ENCODE data around the gene IFI35. TPM values are rescaled to one million over a fixed set of nuclear protein-coding genes. Genes with fewer than 3 reads are reported as not detected.
A peak's percentile ranks its signal among the peaks of the same experiment; 100 is the strongest.
"Not testable (repeated sequence)": the region's sequence is repeated elsewhere in the genome, so short reads cannot be mapped to it uniquely, and the experiment has no call there.

The IFI35 gene
- total and polyA plus RNA-seq, 5 donors from 2014 or later: 38.3 to 87.6 (median 63.4) TPM

GRCh38 chr17:43000894-43001293, 5.7 kb upstream of the IFI35 start:
- not testable (repeated sequence) for H3K4me3 ChIP-seq (ENCODE audit: low read depth, low read length); H3K9me3 ChIP-seq (ENCODE audit: control insufficient read depth in 2 of 2, low read length in 2 of 2); DNase-seq; H3K27ac ChIP-seq (ENCODE audit: insufficient read depth, low read length, poor library complexity, severe bottlenecking); H3K9me3 Mint-ChIP-seq; H3K27me3 ChIP-seq (ENCODE audit: control insufficient read depth, insufficient read depth, low read length); H3K27me3 Mint-ChIP-seq; ATAC-seq (ENCODE audit: low read depth in 2 of 2); H3K27ac Mint-ChIP-seq; H3K4me3 Mint-ChIP-seq
- Mint-ChIP-seq H3K36me3 (peaks cover 25% of the 10 kb centered on the region), H3K4me1 (peaks cover 5 to 36% (median 17%) of the 10 kb centered on the region in 4 donors)
- Histone ChIP-seq H3K36me3 (ENCODE audit: control insufficient read depth, insufficient read depth, low read length) (peaks cover 26% of the 10 kb centered on the region), H3K4me1 (ENCODE audit: control insufficient read depth, insufficient read depth, low read length, poor library complexity, severe bottlenecking) (peaks cover 20% of the 10 kb centered on the region)

GRCh38 chr17:43003542-43004172, 2.9 kb upstream of the IFI35 start:
- Histone ChIP-seq H3K27me3 (ENCODE audit: control insufficient read depth, insufficient read depth, low read length) (no peaks in the 10 kb centered on the region), H3K27ac (ENCODE audit: insufficient read depth, low read length, poor library complexity, severe bottlenecking) (no peak overlapping the region), H3K4me1 (ENCODE audit: control insufficient read depth, insufficient read depth, low read length, poor library complexity, severe bottlenecking) (peaks cover 18% of the 10 kb centered on the region), H3K36me3 (ENCODE audit: control insufficient read depth, insufficient read depth, low read length) (peaks cover 26% of the 10 kb centered on the region), H3K9me3 (ENCODE audit: control insufficient read depth in 2 of 2, low read length in 2 of 2) (no peaks in the 10 kb centered on the region), H3K4me3 (ENCODE audit: low read depth, low read length) (no peak overlapping the region)
- Mint-ChIP-seq H3K4me3 (peak overlapping the region in 2 of 4 donors; percentile 27 to 82), H3K27me3 (peaks cover under 1% of the 10 kb centered on the region), H3K27ac (peak overlapping the region; percentile 5 to 62 (median 44)), H3K36me3 (peaks cover 25% of the 10 kb centered on the region), H3K4me1 (peaks cover 6 to 35% (median 13%) of the 10 kb centered on the region in 4 donors), H3K9me3 (no peaks in the 10 kb centered on the region)
- DNase-seq: no peak
- ATAC-seq (ENCODE audit: low read depth in 2 of 2): no peak

- Histone ChIP-seq H3K9me3 (ENCODE audit: control insufficient read depth in 2 of 2, low read length in 2 of 2) (no peaks in the 10 kb centered on the region), H3K4me3 (ENCODE audit: low read depth, low read length) (no peak overlapping the region), H3K27me3 (ENCODE audit: control insufficient read depth, insufficient read depth, low read length) (no peaks in the 10 kb centered on the region), H3K36me3 (ENCODE audit: control insufficient read depth, insufficient read depth, low read length) (peaks cover 25% of the 10 kb centered on the region), H3K27ac (ENCODE audit: insufficient read depth, low read length, poor library complexity, severe bottlenecking) (no peak overlapping the region), H3K4me1 (ENCODE audit: control insufficient read depth, insufficient read depth, low read length, poor library complexity, severe bottlenecking) (peaks cover 8% of the 10 kb centered on the region)
- peaks cover 10 to 37% (median 21%) of the 10 kb centered on the region in 4 donors for H3K4me1 Mint-ChIP-seq
- no peak overlapping the region for H3K27ac Mint-ChIP-seq
- H3K9me3 Mint-ChIP-seq: no peaks in the 10 kb centered on the region
- DNase-seq (no peak), ATAC-seq (ENCODE audit: low read depth in 2 of 2) (no peak)
- H3K27me3 Mint-ChIP-seq: no peaks in the 10 kb centered on the region
- peaks cover 17% of the 10 kb centered on the region for H3K36me3 Mint-ChIP-seq
- H3K4me3 Mint-ChIP-seq: peak overlapping the region in 2 of 4 donors; percentile 63
Observed at GRCh38 chr17:43010667-43011308, 4.2 kb downstream of the IFI35 start.

- ATAC-seq (ENCODE audit: low read depth in 2 of 2) (no peak), DNase-seq (no peak)
- Histone ChIP-seq H3K4me1 (ENCODE audit: control insufficient read depth, insufficient read depth, low read length, poor library complexity, severe bottlenecking) (peaks cover 3% of the 10 kb centered on the region), H3K27me3 (ENCODE audit: control insufficient read depth, insufficient read depth, low read length) (no peaks in the 10 kb centered on the region), H3K4me3 (ENCODE audit: low read depth, low read length) (no peak overlapping the region), H3K36me3 (ENCODE audit: control insufficient read depth, insufficient read depth, low read length) (peaks cover 25% of the 10 kb centered on the region), H3K27ac (ENCODE audit: insufficient read depth, low read length, poor library complexity, severe bottlenecking) (no peak overlapping the region), H3K9me3 (ENCODE audit: control insufficient read depth in 2 of 2, low read length in 2 of 2) (no peaks in the 10 kb centered on the region)
- Mint-ChIP-seq H3K36me3 (peaks cover 17% of the 10 kb centered on the region), H3K4me3 (peak overlapping the region in 1 of 4 donors; percentile 27), H3K9me3 (no peaks in the 10 kb centered on the region), H3K4me1 (peaks cover 5 to 30% (median 18%) of the 10 kb centered on the region in 4 donors), H3K27me3 (no peaks in the 10 kb centered on the region), H3K27ac (peak overlapping the region in 2 of 3 donors; percentile 68 to 86)
Observed at GRCh38 chr17:43011728-43012472, 5.3 kb downstream of the IFI35 start.

GRCh38 chr17:43013296-43013695, 6.7 kb downstream of the IFI35 start:
- H3K4me1 ChIP-seq (ENCODE audit: control insufficient read depth, insufficient read depth, low read length, poor library complexity, severe bottlenecking): peaks cover 2% of the 10 kb centered on the region
- ATAC-seq (ENCODE audit: low read depth in 2 of 2): no peak
- H3K4me3 ChIP-seq (ENCODE audit: low read depth, low read length): no peak overlapping the region
- peaks cover 17% of the 10 kb centered on the region for H3K36me3 Mint-ChIP-seq
- peak overlapping the region in 1 of 3 donors; percentile 73 for H3K27ac Mint-ChIP-seq
- H3K36me3 ChIP-seq (ENCODE audit: control insufficient read depth, insufficient read depth, low read length): peaks cover 25% of the 10 kb centered on the region
- no peak overlapping the region for H3K27ac ChIP-seq (ENCODE audit: insufficient read depth, low read length, poor library complexity, severe bottlenecking)
- DNase-seq: no peak
- no peaks in the 10 kb centered on the region for H3K27me3 Mint-ChIP-seq
- H3K9me3 Mint-ChIP-seq: no peaks in the 10 kb centered on the region
- H3K27me3 ChIP-seq (ENCODE audit: control insufficient read depth, insufficient read depth, low read length): no peaks in the 10 kb centered on the region
- H3K4me3 Mint-ChIP-seq: no peak overlapping the region
- H3K9me3 ChIP-seq (ENCODE audit: control insufficient read depth in 2 of 2, low read length in 2 of 2): no peaks in the 10 kb centered on the region
- H3K4me1 Mint-ChIP-seq: peaks cover 5 to 29% (median 17%) of the 10 kb centered on the region in 4 donors

GRCh38 chr17:43014020-43014648, 7.5 kb downstream of the IFI35 start:
- Mint-ChIP-seq H3K36me3 (peaks cover 17% of the 10 kb centered on the region), H3K4me1 (peaks cover 10 to 33% (median 20%) of the 10 kb centered on the region in 4 donors), H3K27ac (no peak overlapping the region), H3K9me3 (no peaks in the 10 kb centered on the region), H3K4me3 (no peak overlapping the region), H3K27me3 (no peaks in the 10 kb centered on the region)
- ATAC-seq (ENCODE audit: low read depth in 2 of 2) (no peak), DNase-seq (no peak)
- Histone ChIP-seq H3K27me3 (ENCODE audit: control insufficient read depth, insufficient read depth, low read length) (no peaks in the 10 kb centered on the region), H3K36me3 (ENCODE audit: control insufficient read depth, insufficient read depth, low read length) (peaks cover 25% of the 10 kb centered on the region), H3K4me1 (ENCODE audit: control insufficient read depth, insufficient read depth, low read length, poor library complexity, severe bottlenecking) (no peaks in the 10 kb centered on the region), H3K9me3 (ENCODE audit: control insufficient read depth in 2 of 2, low read length in 2 of 2) (no peaks in the 10 kb centered on the region), H3K4me3 (ENCODE audit: low read depth, low read length) (no peak overlapping the region), H3K27ac (ENCODE audit: insufficient read depth, low read length, poor library complexity, severe bottlenecking) (no peak overlapping the region)

GRCh38 chr17:43014649-43015542, 8.3 kb downstream of the IFI35 start:
- Mint-ChIP-seq H3K27me3 (no peaks in the 10 kb centered on the region), H3K4me3 (no peak overlapping the region), H3K27ac (peak overlapping the region in 2 of 3 donors; percentile 62 to 76), H3K9me3 (no peaks in the 10 kb centered on the region), H3K4me1 (peaks cover 10 to 37% (median 23%) of the 10 kb centered on the region in 4 donors), H3K36me3 (peaks cover 17% of the 10 kb centered on the region)
- H3K27ac ChIP-seq (ENCODE audit: insufficient read depth, low read length, poor library complexity, severe bottlenecking): no peak overlapping the region
- H3K4me3 ChIP-seq (ENCODE audit: low read depth, low read length): no peak overlapping the region
- H3K36me3 ChIP-seq (ENCODE audit: control insufficient read depth, insufficient read depth, low read length): peaks cover 25% of the 10 kb centered on the region
- no peaks in the 10 kb centered on the region for H3K27me3 ChIP-seq (ENCODE audit: control insufficient read depth, insufficient read depth, low read length)
- no peak for ATAC-seq (ENCODE audit: low read depth in 2 of 2)
- no peak for DNase-seq
- H3K9me3 ChIP-seq (ENCODE audit: control insufficient read depth in 2 of 2, low read length in 2 of 2): no peaks in the 10 kb centered on the region
- no peaks in the 10 kb centered on the region for H3K4me1 ChIP-seq (ENCODE audit: control insufficient read depth, insufficient read depth, low read length, poor library complexity, severe bottlenecking)
